ENCODE measurements around the gene SH3RF1. TPM values are rescaled to one million over a fixed set of nuclear protein-coding genes. Genes with fewer than 3 reads are reported as not detected.
A peak's percentile ranks its signal among the peaks of the same experiment; 100 is the strongest.
"Not testable (repeated sequence)": the region's sequence is repeated elsewhere in the genome, so short reads cannot be mapped to it uniquely, and the experiment has no call there.

The SH3RF1 gene
- total RNA-seq, 1 experiment from 2014 or later = 9.4 TPM

- DNase-seq (ENCODE audit: low read depth) = no peak
These were observed 70.3 kb downstream of the SH3RF1 start for GRCh38 chr4:169200361-169201030.

GRCh38 chr4:169199184-169199583, 71.6 kb downstream of the SH3RF1 start:
- no peak for DNase-seq (ENCODE audit: low read depth)

GRCh38 chr4:169198167-169198566, 72.6 kb downstream of the SH3RF1 start:
- DNase-seq (ENCODE audit: low read depth) = no peak

- DNase-seq (ENCODE audit: low read depth) = not testable (repeated sequence)
These were observed 73.5 kb downstream of the SH3RF1 start for GRCh38 chr4:169197206-169197605.

GRCh38 chr4:169195032-169195431, 75.7 kb downstream of the SH3RF1 start:
- DNase-seq (ENCODE audit: low read depth) = no peak

GRCh38 chr4:169189968-169190367, 80.8 kb downstream of the SH3RF1 start:
- DNase-seq (ENCODE audit: low read depth) = not testable (repeated sequence)

GRCh38 chr4:169189372-169189771, 81.4 kb downstream of the SH3RF1 start:
- DNase-seq (ENCODE audit: low read depth) = no peak

- no peak for DNase-seq (ENCODE audit: low read depth)
These were observed 82.6 kb downstream of the SH3RF1 start for GRCh38 chr4:169188204-169188603.

- DNase-seq (ENCODE audit: low read depth) = no peak
These were observed 85.4 kb downstream of the SH3RF1 start for GRCh38 chr4:169185133-169185956.

- DNase-seq (ENCODE audit: low read depth) = no peak
These were observed 86.1 kb downstream of the SH3RF1 start for GRCh38 chr4:169184686-169185085.

GRCh38 chr4:169184236-169184635, 86.5 kb downstream of the SH3RF1 start:
- no peak for DNase-seq (ENCODE audit: low read depth)

GRCh38 chr4:169183581-169183980, 87.2 kb downstream of the SH3RF1 start:
- DNase-seq (ENCODE audit: low read depth) = no peak

GRCh38 chr4:169179609-169180521, 90.9 kb downstream of the SH3RF1 start:
- no peak for DNase-seq (ENCODE audit: low read depth)

GRCh38 chr4:169178092-169178491, 92.7 kb downstream of the SH3RF1 start:
- not testable (repeated sequence) for DNase-seq (ENCODE audit: low read depth)

- DNase-seq (ENCODE audit: low read depth) = no peak
These were observed 95.3 kb downstream of the SH3RF1 start for GRCh38 chr4:169175476-169175875.

GRCh38 chr4:169175035-169175434, 95.7 kb downstream of the SH3RF1 start:
- DNase-seq (ENCODE audit: low read depth) = no peak

- no peak for DNase-seq (ENCODE audit: low read depth)
These were observed 96.5 kb downstream of the SH3RF1 start for GRCh38 chr4:169174247-169174646.

- DNase-seq (ENCODE audit: low read depth) = no peak
These were observed 102.5 kb downstream of the SH3RF1 start for GRCh38 chr4:169167957-169168858.

- DNase-seq (ENCODE audit: low read depth) = peak; percentile 15
These were observed 105.9 kb downstream of the SH3RF1 start for GRCh38 chr4:169164669-169165415.

GRCh38 chr4:169163947-169164668, 106.6 kb downstream of the SH3RF1 start:
- DNase-seq (ENCODE audit: low read depth) = no peak

All from RPMI7951 (cell line).